Measurements from ENCODE around the gene BANF1.

Gene BANF1

DNA sequence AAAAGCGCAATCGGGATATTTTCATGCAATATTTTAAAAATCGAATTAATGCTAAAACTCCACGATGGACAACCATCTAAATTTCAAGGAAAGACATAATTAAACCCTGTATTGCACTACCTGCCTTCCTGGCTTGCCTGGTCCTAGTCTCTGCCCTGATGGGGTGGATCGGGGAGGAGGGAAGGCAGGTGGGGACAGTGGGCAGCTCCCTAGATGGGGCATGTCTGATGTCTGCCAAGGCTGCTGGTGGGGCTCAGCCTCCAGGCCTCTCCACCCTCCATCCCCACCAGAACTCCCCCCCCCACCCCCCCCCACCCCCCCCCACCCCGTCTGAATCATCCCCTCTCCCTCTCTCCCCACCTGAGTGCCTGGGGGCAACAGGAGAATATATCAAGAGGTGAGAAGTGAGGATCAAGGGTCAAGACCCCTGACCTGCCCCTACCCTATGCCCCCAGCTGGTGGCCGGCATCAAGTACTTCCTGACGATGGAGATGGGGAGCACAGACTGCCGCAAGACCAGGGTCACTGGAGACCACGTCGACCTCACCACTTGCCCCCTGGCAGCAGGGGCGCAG, 10.2 kb downstream of the BANF1 start:
- TF ChIP-seq, protein P1, sequence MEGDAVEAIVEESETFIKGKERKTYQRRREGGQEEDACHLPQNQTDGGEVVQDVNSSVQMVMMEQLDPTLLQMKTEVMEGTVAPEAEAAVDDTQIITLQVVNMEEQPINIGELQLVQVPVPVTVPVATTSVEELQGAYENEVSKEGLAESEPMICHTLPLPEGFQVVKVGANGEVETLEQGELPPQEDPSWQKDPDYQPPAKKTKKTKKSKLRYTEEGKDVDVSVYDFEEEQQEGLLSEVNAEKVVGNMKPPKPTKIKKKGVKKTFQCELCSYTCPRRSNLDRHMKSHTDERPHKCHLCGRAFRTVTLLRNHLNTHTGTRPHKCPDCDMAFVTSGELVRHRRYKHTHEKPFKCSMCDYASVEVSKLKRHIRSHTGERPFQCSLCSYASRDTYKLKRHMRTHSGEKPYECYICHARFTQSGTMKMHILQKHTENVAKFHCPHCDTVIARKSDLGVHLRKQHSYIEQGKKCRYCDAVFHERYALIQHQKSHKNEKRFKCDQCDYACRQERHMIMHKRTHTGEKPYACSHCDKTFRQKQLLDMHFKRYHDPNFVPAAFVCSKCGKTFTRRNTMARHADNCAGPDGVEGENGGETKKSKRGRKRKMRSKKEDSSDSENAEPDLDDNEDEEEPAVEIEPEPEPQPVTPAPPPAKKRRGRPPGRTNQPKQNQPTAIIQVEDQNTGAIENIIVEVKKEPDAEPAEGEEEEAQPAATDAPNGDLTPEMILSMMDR (IDR thresholded peaks at IDR 0.05; ENCODE audit: low read depth, low read length) = no peak
- DNase-seq (ENCODE audit: extremely low read depth, low read depth) = no peak

DNA sequence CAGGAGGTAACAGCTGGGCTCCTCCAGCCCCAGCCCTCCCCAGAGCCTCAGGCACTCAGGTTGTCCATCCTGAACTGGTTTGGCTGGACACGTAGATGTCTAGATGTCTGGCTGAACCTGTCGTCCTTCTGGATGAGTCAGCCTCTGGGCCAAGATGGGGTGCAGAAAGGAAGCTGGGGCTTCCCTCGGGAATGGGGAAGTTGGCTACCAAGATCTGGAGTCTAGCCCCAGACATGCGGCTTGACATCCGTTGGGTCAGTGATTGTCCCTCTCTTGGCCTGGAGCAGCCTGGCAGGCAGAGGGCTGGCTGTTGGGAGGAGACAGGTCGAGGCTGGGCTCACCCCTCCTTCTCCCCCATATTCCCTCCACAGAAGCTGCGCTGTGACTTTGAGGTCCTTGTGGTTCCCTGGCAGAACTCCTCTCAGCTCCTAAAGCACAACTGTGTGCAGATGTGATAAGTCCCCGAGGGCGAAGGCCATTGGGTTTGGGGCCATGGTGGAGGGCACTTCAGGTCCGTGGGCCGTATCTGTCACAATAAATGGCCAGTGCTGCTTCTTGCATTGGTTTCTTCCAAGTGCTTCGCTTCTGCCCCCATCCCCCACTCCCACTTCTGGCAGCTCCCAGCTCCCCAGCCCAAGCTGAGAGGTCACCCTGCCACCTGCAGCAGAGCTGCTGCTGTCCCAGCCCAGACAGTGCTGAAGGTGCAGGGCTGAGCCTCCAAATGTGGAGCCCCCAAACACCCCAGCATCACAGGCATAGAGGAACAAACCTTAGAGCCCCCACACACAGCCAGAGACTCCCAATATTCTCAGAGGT, 10.9 kb downstream of the BANF1 start:
- no peak for DNase-seq (ENCODE audit: extremely low read depth, low read depth)
- TF ChIP-seq, protein P1 (IDR thresholded peaks at IDR 0.05; ENCODE audit: low read depth, low read length) = no peak

DNA sequence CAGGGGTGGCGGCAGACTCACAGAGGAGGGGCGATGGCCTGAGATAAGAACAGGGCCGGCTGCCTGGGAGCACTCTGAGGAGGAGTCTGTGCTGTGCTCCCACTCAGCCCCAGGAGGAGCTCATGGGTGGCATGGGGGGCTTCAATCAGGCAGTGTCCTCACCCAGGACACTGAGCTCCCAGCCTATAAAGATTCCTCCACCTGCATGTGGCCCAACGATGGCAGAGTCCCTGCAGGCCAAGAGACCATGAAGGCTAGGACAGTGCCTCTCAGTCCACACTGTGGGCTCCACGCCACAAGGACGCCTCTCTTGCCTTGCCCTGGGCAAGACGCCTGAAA, 11.4 kb downstream of the BANF1 start:
- DNase-seq (ENCODE audit: extremely low read depth, low read depth) = no peak
- TF ChIP-seq, protein P1 (IDR thresholded peaks at IDR 0.05; ENCODE audit: low read depth, low read length) = no peak

DNA sequence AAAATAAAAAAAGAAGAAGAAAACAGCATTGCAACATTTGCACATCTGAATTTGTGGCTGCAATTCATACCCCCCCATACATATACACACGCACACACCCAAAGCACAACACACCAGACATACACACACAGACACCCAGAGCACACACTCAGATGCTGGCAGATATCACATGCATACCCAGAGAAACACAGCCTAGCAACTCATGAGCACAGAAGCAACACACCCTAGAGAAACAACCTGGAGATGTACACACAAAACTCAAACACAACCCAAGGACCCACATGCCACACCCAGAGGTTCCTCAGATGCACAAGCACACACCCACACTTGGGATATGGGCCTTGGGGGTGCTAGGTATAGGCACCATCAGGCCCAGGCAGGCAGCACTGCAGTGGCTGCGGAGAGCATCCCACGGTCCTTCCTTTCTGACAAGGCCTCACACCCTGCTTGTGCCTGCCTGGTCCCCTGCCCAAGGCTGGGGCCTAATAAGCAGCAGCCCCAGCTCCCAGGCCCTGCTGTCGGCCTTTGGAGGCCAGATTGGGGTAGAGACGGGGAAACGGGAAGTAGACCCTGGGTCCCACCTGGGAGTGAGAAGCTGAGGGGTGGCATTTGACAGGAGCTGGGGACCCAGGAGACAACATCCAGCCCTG, 12.6 kb downstream of the BANF1 start:
- DNase-seq (ENCODE audit: extremely low read depth, low read depth) = no peak
- TF ChIP-seq, protein P1 (IDR thresholded peaks at IDR 0.05; ENCODE audit: low read depth, low read length) = no peak

DNA sequence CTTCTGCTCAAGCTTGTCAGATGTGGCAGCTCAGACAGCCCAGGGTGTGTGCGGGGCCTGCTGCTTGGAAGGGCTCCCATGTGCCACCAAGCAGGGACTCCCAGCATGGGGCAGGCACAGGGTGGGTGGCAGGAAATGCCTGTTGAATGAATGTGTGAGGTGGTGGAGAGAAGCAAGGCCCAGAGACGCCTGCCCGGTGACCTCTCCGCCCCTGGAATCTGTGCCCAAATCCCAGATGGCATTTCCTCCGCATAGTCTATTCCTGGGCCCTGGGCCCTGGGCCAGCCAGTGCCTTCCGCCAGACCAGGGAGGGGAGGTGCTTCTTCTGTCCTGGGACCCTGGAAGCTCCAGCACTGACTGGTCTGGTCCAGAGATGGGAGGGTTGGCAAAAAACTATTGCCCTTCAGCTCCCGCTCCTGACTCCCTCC, 13.2 kb downstream of the BANF1 start:
- TF ChIP-seq, protein P1 (IDR thresholded peaks at IDR 0.05; ENCODE audit: low read depth, low read length) = no peak
- DNase-seq (ENCODE audit: extremely low read depth, low read depth) = no peak

DNA sequence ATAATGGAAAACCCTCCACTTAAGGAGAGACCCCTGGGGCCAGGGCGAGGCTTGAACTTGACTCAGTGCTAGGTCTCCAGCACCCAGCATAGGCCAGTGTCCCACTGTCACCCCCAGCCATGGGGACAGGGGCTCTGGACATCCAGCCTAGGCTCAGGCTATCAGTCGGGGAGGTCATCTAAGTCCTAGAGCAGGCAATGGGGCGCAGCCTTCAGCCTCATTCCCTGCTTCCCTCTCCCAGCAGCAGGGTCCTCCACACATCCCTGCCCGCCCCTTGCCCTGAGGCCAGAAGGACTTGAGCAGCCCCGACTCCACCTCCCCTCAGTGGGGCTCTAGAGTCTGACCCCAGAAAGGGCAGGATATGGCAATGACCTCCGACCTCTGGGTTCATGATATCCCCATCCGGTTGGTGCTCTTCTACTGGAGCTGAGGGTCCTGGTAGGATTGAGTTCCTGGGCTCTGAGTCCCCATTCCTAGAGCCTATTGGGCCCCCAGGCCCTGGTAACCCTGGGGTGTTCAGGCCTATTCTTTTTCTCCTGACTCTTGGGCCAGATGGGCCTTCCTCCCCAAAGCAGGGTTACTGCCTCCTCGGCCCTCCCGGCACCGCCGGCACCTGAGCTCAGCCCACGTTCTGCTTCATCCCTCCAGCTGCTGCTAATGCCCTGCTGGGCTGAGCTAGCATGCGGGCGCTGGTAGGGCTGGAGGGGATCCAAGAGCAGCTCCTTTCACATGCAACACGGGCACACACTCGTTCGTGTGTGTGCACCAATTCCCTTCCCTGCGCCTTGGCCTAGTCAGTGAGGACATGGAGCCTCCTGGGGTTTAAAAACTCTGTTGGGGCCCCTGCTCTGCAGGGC, 13.9 kb downstream of the BANF1 start:
- TF ChIP-seq, protein P1 (IDR thresholded peaks at IDR 0.05; ENCODE audit: low read depth, low read length) = no peak
- DNase-seq (ENCODE audit: extremely low read depth, low read depth) = no peak

Measured in AG09319 (cell line).